OCI-LY3 (cell line): ENCODE results near the gene LSP1.

Source experiments
- H2AFZ ChIP-seq: fragments of 200-600, 300-600 bp; shearing (Covaris generic); 2 replicates; pipeline ENCODE4 v1.6.0; 2014; ENCODE audit warnings: antibody characterized with exemption, low read depth, low read length
- H3K27ac ChIP-seq: fragments of 200-600, 300-600 bp; sonication (generic); 2 replicates; pipeline ENCODE4 v1.5.1; 2014; ENCODE audit warnings: mild to moderate bottlenecking, low read length, moderate library complexity, mixed read lengths
- H3K27me3 ChIP-seq: fragments of 200-600, 300-600 bp; sonication (generic); 2 replicates; pipeline ENCODE4 v1.6.1; 2014; ENCODE audit warnings: low read depth, low read length, mixed read lengths
- H3K36me3 ChIP-seq: fragments of 200-600, 300-600 bp; sonication (generic); replicated peaks from 2 replicates; pipeline ENCODE3; 2014; ENCODE audit warnings: low read depth, low read length, mixed read lengths
- H3K4me1 ChIP-seq: fragments of 300-600, 200-600 bp; sonication (generic); 2 replicates; pipeline ENCODE4 v1.6.1; 2014; ENCODE audit warnings: low read length, mixed read lengths
- H3K4me2 ChIP-seq: fragments of 200-600, 300-600 bp; sonication (generic); 2 replicates; pipeline ENCODE4 v1.6.1; 2014; ENCODE audit warnings: low read length, mixed read lengths
- H3K4me3 ChIP-seq: fragments of 300-600, 200-600 bp; sonication (generic); 2 replicates; pipeline ENCODE4 v1.5.1; 2014; ENCODE audit warnings: antibody characterized with exemption, mild to moderate bottlenecking, low read length, moderate library complexity
- H3K79me2 ChIP-seq: fragments of 300-600, 200-600 bp; shearing (Covaris generic); 2 replicates; pipeline ENCODE4 v1.6.1; 2014; ENCODE audit warnings: mild to moderate bottlenecking, low read length, mixed read lengths
- H3K9ac ChIP-seq: fragments of 300-600, 200-600 bp; shearing (Covaris generic); 2 replicates; pipeline ENCODE4 v1.6.0; 2014; ENCODE audit warnings: mild to moderate bottlenecking, low read length, moderate library complexity
- H3K9me3 ChIP-seq: fragments of 200-600, 300-600 bp; shearing (Covaris generic); 2 replicates; pipeline ENCODE4 v1.6.1; 2014; ENCODE audit warnings: low read length, mixed read lengths; ENCODE audit not compliant: insufficient read depth
- H4K20me1 ChIP-seq: fragments of 200-600, 300-600 bp; sonication (generic); 2 replicates; pipeline ENCODE4 v1.6.1; 2016; ENCODE audit warnings: low read length, mixed read lengths; ENCODE audit not compliant: insufficient read depth
- CTCF ChIP-seq: fragments of 200-600, 300-600 bp; sonication (generic); IDR thresholded peaks from 2 replicates; pipeline ENCODE4 v1.5.1; 2014; ENCODE audit warnings: antibody characterized with exemption, low read length, low read depth
- EZH2phosphoT487 ChIP-seq: fragments of 200-600 bp; shearing (Covaris generic); IDR thresholded peaks from 2 replicates; pipeline ENCODE4 v1.6.1; 2018; ENCODE audit warnings: antibody characterized with exemption, mixed run types, low read depth

The LSP1 gene

GRCh38 chr11:1920128-1920908 is 67.4 kb downstream of the LSP1 start:
- H3K4me2 ChIP-seq = no peak overlapping the region
- no peak overlapping the region for H3K27ac ChIP-seq

GRCh38 chr11:1920909-1921573 is 68.2 kb downstream of the LSP1 start:
- Histone ChIP-seq H3K4me3 (no peak overlapping the region), H3K36me3 (no peaks in the 10 kb centered on the region), H3K9me3 (no peaks in the 10 kb centered on the region), H3K9ac (no peak overlapping the region), H3K27ac (no peak overlapping the region), H3K4me1 (no peaks in the 10 kb centered on the region), H3K79me2 (no peaks in the 10 kb centered on the region), H2AFZ (no peak overlapping the region), H4K20me1 (peaks cover 4% of the 10 kb centered on the region; the same call in 1 of the 2 replicates), H3K4me2 (no peak overlapping the region), H3K27me3 (peaks cover 22% of the 10 kb centered on the region; the same call in 1 of the 2 replicates)
- TF ChIP-seq CTCF (no peak), EZH2phosphoT487 (no peak)

More at GRCh38 chr11:1920128-1920908, 67.4 kb downstream of the LSP1 start:
- Histone ChIP-seq H2AFZ (no peak overlapping the region), H3K4me1 (no peaks in the 10 kb centered on the region), H3K4me3 (no peak overlapping the region), H3K9ac (no peak overlapping the region), H3K79me2 (no peaks in the 10 kb centered on the region), H3K36me3 (no peaks in the 10 kb centered on the region), H4K20me1 (peaks cover 4% of the 10 kb centered on the region; the same call in 1 of the 2 replicates), H3K9me3 (no peaks in the 10 kb centered on the region), H3K27me3 (peaks cover 22% of the 10 kb centered on the region; the same call in 1 of the 2 replicates)
- no peak for TF ChIP-seq CTCF
- TF ChIP-seq EZH2phosphoT487 = no peak

GRCh38 chr11:1921574-1922141 is 68.8 kb downstream of the LSP1 start:
- peaks cover 4% of the 10 kb centered on the region; the same call in 1 of the 2 replicates for H4K20me1 ChIP-seq
- H3K9ac ChIP-seq = no peak overlapping the region
- no peaks in the 10 kb centered on the region for H3K79me2 ChIP-seq
- no peak overlapping the region for H3K4me2 ChIP-seq
- no peak for TF ChIP-seq CTCF
- no peak for TF ChIP-seq EZH2phosphoT487
- H3K36me3 ChIP-seq = no peaks in the 10 kb centered on the region
- no peaks in the 10 kb centered on the region for H3K4me1 ChIP-seq
- H3K9me3 ChIP-seq = no peaks in the 10 kb centered on the region
- no peak overlapping the region for H3K4me3 ChIP-seq
- no peak overlapping the region for H3K27ac ChIP-seq
- no peak overlapping the region for H2AFZ ChIP-seq
- H3K27me3 ChIP-seq = peaks cover 22% of the 10 kb centered on the region; the same call in 1 of the 2 replicates

- Histone ChIP-seq H3K27me3 (peaks cover 22% of the 10 kb centered on the region; the same call in 1 of the 2 replicates), H3K36me3 (no peaks in the 10 kb centered on the region), H3K4me3 (no peak overlapping the region), H2AFZ (no peak overlapping the region), H3K9me3 (no peaks in the 10 kb centered on the region), H3K9ac (no peak overlapping the region), H3K4me2 (no peak overlapping the region), H3K79me2 (no peaks in the 10 kb centered on the region), H4K20me1 (no peaks in the 10 kb centered on the region), H3K4me1 (no peaks in the 10 kb centered on the region), H3K27ac (no peak overlapping the region)
- TF ChIP-seq CTCF = no peak
- no peak for TF ChIP-seq EZH2phosphoT487
These were observed 69.7 kb downstream of the LSP1 start for GRCh38 chr11:1922481-1923081.
